IMR-90 (cell line): ENCODE measurements around the gene NEFH. TPM values are rescaled to one million over a fixed set of nuclear protein-coding genes. Genes with fewer than 3 reads are reported as not detected.
A peak's percentile ranks its signal among the peaks of the same experiment; 100 is the strongest.

Experiments used
- ATAC-seq: fragments of 200-7000 bp; cut with Tn5 transposase; 2 replicates; pipeline ENCODE4 v1.9.1; 2020; ENCODE audit warnings: low read depth, mild to moderate bottlenecking, moderate library complexity
- BruUV-seq: library from RNA; stranded (reverse); fragments of 400-500 nt; replicated peaks from 2 replicates; lab custom pipeline; 2021; lab: Mats Ljungman, UMichigan
- CTCF ChIA-PET: fragments of 300-600 bp; formaldehyde crosslinking; extraction: SDS; loops from one replicate; lab custom pipeline; 2021; ENCODE audit warnings: antibody characterized with exemption; lab: Yijun Ruan, JAX
- POLR2A ChIA-PET: fragments of 300-600 bp; sonication (Branson Sonifier 250); formaldehyde crosslinking; loops from one replicate; lab custom pipeline; 2022; ENCODE audit warnings: antibody characterized with exemption; ENCODE audit not compliant: unreplicated experiment; lab: Charles Lee
- DNase-seq: peaks from one replicate; pipeline ENCODE4 v3.0.0; 2013
- H2AFZ ChIP-seq: replicated peaks from 2 replicates; pipeline ENCODE3; 2013; ENCODE audit warnings: low read length, mild to moderate bottlenecking; ENCODE audit not compliant: poor library complexity
- H2AK5ac ChIP-seq: 2 replicates; pipeline ENCODE4 v1.6.1; 2013; ENCODE audit warnings: low read depth, low read length, inconsistent platforms
- H2AK9ac ChIP-seq: replicated peaks from 2 replicates; pipeline ENCODE3; 2013; ENCODE audit warnings: mild to moderate bottlenecking, low read depth, low read length, moderate library complexity; ENCODE audit not compliant: poor library complexity
- H2BK120ac ChIP-seq: 2 replicates; pipeline ENCODE4 v1.6.1; 2013; ENCODE audit warnings: low read depth, low read length, inconsistent platforms
- H2BK15ac ChIP-seq: 3 replicates; pipeline ENCODE4 v1.6.1; 2013; ENCODE audit warnings: low read depth, low read length, inconsistent platforms
- H2BK20ac ChIP-seq: 2 replicates; pipeline ENCODE4 v1.6.1; 2013; ENCODE audit warnings: low read depth, mild to moderate bottlenecking, inconsistent platforms, low read length, moderate library complexity
- H2BK5ac ChIP-seq: 2 replicates; pipeline ENCODE4 v1.6.1; 2013; ENCODE audit warnings: mild to moderate bottlenecking, low read depth, low read length, inconsistent platforms; ENCODE audit not compliant: poor library complexity, severe bottlenecking
- H3K14ac ChIP-seq: replicated peaks from 2 replicates; pipeline ENCODE4 v1.6.1; 2013; ENCODE audit warnings: low read depth, low read length, inconsistent platforms
- H3K18ac ChIP-seq: 2 replicates; pipeline ENCODE4 v1.6.1; 2013; ENCODE audit warnings: low read depth, low read length, control low read depth
- H3K23ac ChIP-seq: 2 replicates; pipeline ENCODE4 v1.6.1; 2013; ENCODE audit warnings: low read depth, low read length, inconsistent platforms
- H3K27ac ChIP-seq: 2 replicates; pipeline ENCODE4 v1.5.1; 2013; ENCODE audit warnings: mild to moderate bottlenecking, control low read depth, low read length; ENCODE audit not compliant: insufficient read depth
- H3K27me3 ChIP-seq: 2 replicates; pipeline ENCODE4 v1.6.1; 2013; ENCODE audit warnings: low read length; ENCODE audit not compliant: control insufficient read depth, insufficient read depth
- H3K36me3 ChIP-seq: 2 replicates; pipeline ENCODE4 v1.6.1; 2013; ENCODE audit warnings: low read length, mixed read lengths; ENCODE audit not compliant: control insufficient read depth, insufficient read depth
- H3K4ac ChIP-seq: 2 replicates; pipeline ENCODE4 v1.6.1; 2013; ENCODE audit warnings: low read depth, low read length, inconsistent platforms
- H3K4me1 ChIP-seq: 2 replicates; pipeline ENCODE4 v1.6.1; 2013; ENCODE audit warnings: low read length, mixed read lengths; ENCODE audit not compliant: control insufficient read depth, insufficient read depth
- H3K4me2 ChIP-seq: 2 replicates; pipeline ENCODE4 v1.6.1; 2013; ENCODE audit warnings: low read depth, mild to moderate bottlenecking, control low read depth, low read length, moderate library complexity
- H3K4me3 ChIP-seq: 2 replicates; pipeline ENCODE4 v1.5.1; 2013; ENCODE audit warnings: low read depth, mild to moderate bottlenecking, control low read depth, low read length, moderate library complexity; ENCODE audit not compliant: insufficient read depth
- H3K56ac ChIP-seq: 2 replicates; pipeline ENCODE4 v1.6.1; 2013; ENCODE audit warnings: low read length, inconsistent platforms; ENCODE audit not compliant: insufficient read depth; ENCODE audit errors: extremely low read depth
- H3K79me1 ChIP-seq, 2 experiments: 2 replicates each; pipeline ENCODE4 v1.6.1; 2013; ENCODE audit warnings: low read length in 2 of 2, inconsistent platforms in 1 of 2, low read depth in 1 of 2
- H3K9ac ChIP-seq: 2 replicates; pipeline ENCODE4 v1.6.1; 2013; ENCODE audit warnings: low read depth, low read length, control low read depth
- H3K9me1 ChIP-seq: 2 replicates; pipeline ENCODE4 v1.6.1; 2013; ENCODE audit warnings: low read length, inconsistent platforms; ENCODE audit not compliant: insufficient read depth
- H3K9me3 ChIP-seq: 2 replicates; pipeline ENCODE4 v1.6.1; 2013; ENCODE audit warnings: low read length; ENCODE audit not compliant: control insufficient read depth, insufficient read depth
- H4K20me1 ChIP-seq: 2 replicates; pipeline ENCODE4 v1.6.1; 2013; ENCODE audit warnings: low read length, inconsistent platforms; ENCODE audit not compliant: insufficient read depth
- H4K5ac ChIP-seq: 2 replicates; pipeline ENCODE4 v1.6.1; 2013; ENCODE audit warnings: mild to moderate bottlenecking, low read depth, low read length, control low read depth
- H4K8ac ChIP-seq, 2 experiments: 2 replicates each; pipeline ENCODE4 v1.6.1; 2013; ENCODE audit warnings: low read depth in 2 of 2, low read length in 2 of 2, control low read depth in 1 of 2, inconsistent platforms in 1 of 2
- H4K91ac ChIP-seq: 2 replicates; pipeline ENCODE4 v1.6.1; 2013; ENCODE audit warnings: low read depth, low read length, inconsistent platforms; ENCODE audit not compliant: insufficient read depth
- BHLHE40 ChIP-seq: fragments of 150-350 bp; IDR thresholded peaks from 2 replicates; pipeline ENCODE4 v1.6.1; 2016; ENCODE audit warnings: mild to moderate bottlenecking, low read depth, low read length
- CEBPB ChIP-seq: IDR thresholded peaks from 2 replicates; pipeline ENCODE4 v1.6.1; 2012; ENCODE audit warnings: low read depth, low read length, improper control_type of control experiment
- CHD1 ChIP-seq: IDR thresholded peaks from 2 replicates; pipeline ENCODE4 v1.6.1; 2012; ENCODE audit warnings: low read depth, low read length, improper control_type of control experiment
- CTCF ChIP-seq: conservative IDR thresholded peaks from 2 replicates; pipeline ENCODE4 v1.5.1; 2012; ENCODE audit warnings: mild to moderate bottlenecking, low read depth, low read length, improper control_type of control experiment
- FOS ChIP-seq: fragments of 150-350 bp; IDR thresholded peaks from 2 replicates; pipeline ENCODE4 v1.6.1; 2016; ENCODE audit warnings: low read depth, low read length
- MAFK ChIP-seq: IDR thresholded peaks from 2 replicates; pipeline ENCODE4 v1.6.1; 2012; ENCODE audit warnings: low read depth, low read length, improper control_type of control experiment
- MAZ ChIP-seq: IDR thresholded peaks from 2 replicates; pipeline ENCODE4 v1.6.1; 2012; ENCODE audit warnings: low read depth, mild to moderate bottlenecking, low read length, improper control_type of control experiment, moderate library complexity, borderline replicate concordance
- MXI1 ChIP-seq: IDR thresholded peaks from 2 replicates; pipeline ENCODE4 v1.6.1; 2012; ENCODE audit warnings: low read depth, mild to moderate bottlenecking, low read length, moderate library complexity, borderline replicate concordance
- NFE2L2 ChIP-seq: fragments of 150-350 bp; IDR thresholded peaks from 2 replicates; pipeline ENCODE4 v1.6.1; 2016; ENCODE audit warnings: low read depth, mild to moderate bottlenecking, low read length
- POLR2A ChIP-seq: IDR thresholded peaks from 2 replicates; pipeline ENCODE4 v1.6.1; 2012; ENCODE audit warnings: mild to moderate bottlenecking, low read depth, low read length
- RAD21 ChIP-seq: IDR thresholded peaks from 2 replicates; pipeline ENCODE4 v1.6.1; 2012; ENCODE audit warnings: low read length, improper control_type of control experiment
- RCOR1 ChIP-seq: IDR thresholded peaks from 2 replicates; pipeline ENCODE4 v1.6.1; 2012; ENCODE audit warnings: mild to moderate bottlenecking, low read length, improper control_type of control experiment; ENCODE audit not compliant: insufficient replicate concordance
- RFX5 ChIP-seq: IDR thresholded peaks from 2 replicates; pipeline ENCODE4 v1.8.0; 2012; ENCODE audit warnings: low read depth, mild to moderate bottlenecking, low read length, moderate library complexity
- SMC3 ChIP-seq: fragments of 150-350 bp; IDR thresholded peaks from 2 replicates; pipeline ENCODE4 v1.6.1; 2016; ENCODE audit warnings: low read depth, mild to moderate bottlenecking, antibody characterized with exemption, low read length, moderate library complexity
- USF2 ChIP-seq: fragments of 150-350 bp; IDR thresholded peaks from 2 replicates; pipeline ENCODE4 v1.6.1; 2017; ENCODE audit warnings: mild to moderate bottlenecking, antibody characterized with exemption, low read length, low read depth
- WGBS, 2 experiments: methylation state at CpG; one replicate each; pipeline versions ENCODE4 v1.1.5 to v1.1.7; 2013; ENCODE audit warnings: missing lambda C conversion rate in 2 of 2; ENCODE audit not compliant: insufficient read length in 1 of 2; ENCODE audit errors: extremely low coverage in 2 of 2; 5-methylcytosine and 5-hydroxymethylcytosine counted together
- dilution Hi-C: fragments of 300-500 bp; cut with HindIII; formaldehyde crosslinking; loops from one replicate; pipeline ENCODE4 v1.14.3; 2018; ENCODE audit warnings: low sequenced_read_pairs; ENCODE audit not compliant: unreplicated experiment
- in situ Hi-C: fragments of 300-500 bp; cut with MboI; formaldehyde crosslinking; loops from 3 replicates; pipeline ENCODE4 v1.14.3; 2019; ENCODE audit warnings: low sequenced_read_pairs, inconsistent platforms, mixed read lengths
- intact Hi-C: fragments of 100-400 bp; cut with micrococcal nuclease; formaldehyde crosslinking; loops from 2 replicates; pipeline ENCODE4 v1.10.0; 2022
- polyA plus RNA-seq, 3 experiments: library from polyadenylated mRNA; depleted of rRNA; stranded (reverse); fragments of >200 nt; gene quantifications; 2 replicates each; pipeline ENCODE4 v1.2.3, GENCODE V29; 2012; ENCODE audit warnings: low replicate concordance in 1 of 3
- total RNA-seq: library from RNA; depleted of rRNA; stranded (reverse); fragments of >200 nt; gene quantifications from 2 replicates; pipeline ENCODE4 v1.2.3, GENCODE V29; 2012
- TF ChIP-seq, protein P1 (sequence below): fragments of 150-350 bp; IDR thresholded peaks from 2 replicates; pipeline ENCODE4 v1.6.1; 2016; ENCODE audit warnings: low read depth, mild to moderate bottlenecking, low read length, moderate library complexity, borderline replicate concordance

Gene NEFH
- total and polyA plus RNA-seq, 2 of the 4 experiments (the other 2 are of a cell fraction), result 1.3 to 2.9 TPM

DNA sequence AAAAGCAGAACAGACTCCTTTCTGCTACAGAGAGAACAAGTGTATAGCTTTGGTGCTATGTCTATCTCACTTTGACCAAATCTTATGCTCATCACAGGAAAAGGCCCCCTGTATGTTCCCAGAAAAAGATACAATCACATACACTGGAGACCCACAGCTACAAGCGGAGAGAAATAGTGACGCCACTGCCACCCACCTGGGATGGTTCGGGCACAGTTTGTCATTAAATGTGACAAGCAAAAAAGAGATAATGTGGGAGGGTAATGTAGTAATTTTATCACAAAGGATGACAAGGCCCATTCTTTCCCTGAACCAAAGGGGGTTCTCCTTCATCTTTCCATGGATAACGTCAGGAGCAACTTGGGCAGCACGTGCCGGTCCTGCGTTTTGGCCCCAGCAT, 41.5 kb downstream of the NEFH start:
- Histone ChIP-seq H3K18ac (no peak overlapping the region), H3K79me1 (peaks cover 5 to 10% of the 10 kb centered on the region in 2 experiments; a peak in 2 of 4 replicates), H2AFZ (no peak overlapping the region), H2BK20ac (no peak overlapping the region), H3K4me1 (0 out of 2 replicates have a peak, but pooled peaks cover 4% of the 10 kb centered on the region), H4K8ac (no peak overlapping the region), H3K9ac (no peak overlapping the region), H3K9me1 (peaks cover 8% of the 10 kb centered on the region; the same call in 1 of the 2 replicates), H3K4me3 (no peak overlapping the region), H3K36me3 (peaks cover 70% of the 10 kb centered on the region), H3K14ac (no peak overlapping the region), H3K4ac (no peak overlapping the region), H2BK5ac (no peak overlapping the region), H3K27ac (no peak overlapping the region), H2AK9ac (no peak overlapping the region), H3K27me3 (no peaks in the 10 kb centered on the region), H3K4me2 (no peak overlapping the region), H4K91ac (no peak overlapping the region), H4K5ac (no peak overlapping the region), H3K56ac (no peak overlapping the region), H2AK5ac (peak overlapping the region; percentile 26; the same call in 1 of the 2 replicates), H2BK15ac (no peak overlapping the region), H4K20me1 (0 out of 2 replicates have a peak, but pooled peaks cover 3% of the 10 kb centered on the region), H2BK120ac (no peak overlapping the region; the same call in 1 of the 2 replicates), H3K23ac (no peak overlapping the region), H3K9me3 (no peaks in the 10 kb centered on the region)
- dilution Hi-C loops, result no loop called here
- no peak for ATAC-seq
- BruUV-seq, result no TSS peak
- TF ChIP-seq SMC3 (no peak), RFX5 (no peak), CHD1 (no peak), USF2 (no peak), FOS (no peak), NFE2L2 (no peak), CEBPB (no peak), POLR2A (no peak), RCOR1 (no peak), BHLHE40 (no peak), MAFK (no peak), CTCF (no peak), RAD21 (no peak), MAZ (no peak), MXI1 (no peak)
- TF ChIP-seq, protein P1, sequence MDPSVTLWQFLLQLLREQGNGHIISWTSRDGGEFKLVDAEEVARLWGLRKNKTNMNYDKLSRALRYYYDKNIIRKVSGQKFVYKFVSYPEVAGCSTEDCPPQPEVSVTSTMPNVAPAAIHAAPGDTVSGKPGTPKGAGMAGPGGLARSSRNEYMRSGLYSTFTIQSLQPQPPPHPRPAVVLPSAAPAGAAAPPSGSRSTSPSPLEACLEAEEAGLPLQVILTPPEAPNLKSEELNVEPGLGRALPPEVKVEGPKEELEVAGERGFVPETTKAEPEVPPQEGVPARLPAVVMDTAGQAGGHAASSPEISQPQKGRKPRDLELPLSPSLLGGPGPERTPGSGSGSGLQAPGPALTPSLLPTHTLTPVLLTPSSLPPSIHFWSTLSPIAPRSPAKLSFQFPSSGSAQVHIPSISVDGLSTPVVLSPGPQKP, result no peak
- 100% methylated on average over 4 of the region's 7 CpGs; no CpG with 5 or more reads in 1 of the 2 experiments for WGBS, 2 experiments
- intact Hi-C loops, result no loop called here
- CTCF ChIA-PET, result no interaction called here
- POLR2A ChIA-PET, result no interaction called here
- DNase-seq, result no peak
- in situ Hi-C loops, result no loop called here
